Middle frontal gyrus (tissue), 1 donor: ENCODE results near the gene AGAP2.
A peak's percentile ranks its signal among the peaks of the same experiment; 100 is the strongest.

Experiments
- DNase-seq: peaks from one replicate; pipeline ENCODE4 v3.0.0-alpha.2; 2015; ENCODE audit warnings: low spot score; ENCODE audit errors: extremely low spot score

AGAP2 gene

DNA sequence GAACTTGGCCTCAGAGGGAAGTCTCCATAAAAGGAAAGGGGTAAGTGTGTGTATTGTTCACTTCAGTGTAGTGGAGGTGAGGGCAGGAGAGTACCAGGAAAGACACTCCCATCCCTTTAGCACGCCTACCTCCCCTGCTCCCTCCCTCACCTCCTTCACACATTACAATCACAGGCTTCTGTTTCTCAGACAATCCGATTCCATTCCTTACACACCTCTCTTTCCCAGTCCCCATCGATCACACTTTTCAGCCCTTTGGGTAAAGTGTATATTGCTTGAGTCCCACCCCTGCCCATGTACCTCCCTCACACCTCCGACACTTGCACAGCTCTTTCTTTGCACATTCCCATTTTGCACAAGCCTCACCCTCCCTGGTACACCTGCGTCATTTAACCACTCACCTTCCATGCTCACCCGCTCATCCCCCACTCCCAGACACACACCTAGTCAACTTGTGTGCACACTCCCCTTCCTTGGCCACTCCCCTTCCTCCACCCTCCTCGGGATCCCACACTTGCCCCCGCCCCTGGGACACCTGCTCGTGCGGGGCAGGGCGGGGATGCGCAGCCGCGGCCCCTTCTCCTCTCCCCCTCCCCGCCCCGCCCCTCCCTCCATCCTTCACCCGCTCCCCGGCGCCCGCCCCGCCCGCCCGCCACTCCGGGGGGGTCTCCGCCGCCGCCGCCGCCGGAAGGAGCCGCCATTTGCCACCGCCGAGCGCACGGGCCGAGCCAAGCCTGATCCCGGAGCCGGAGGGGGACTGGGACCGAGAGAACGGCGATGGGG lies 16.1 kb upstream of the AGAP2 start, which contains the start of gene MARCHF9:
TSS of gene MARCHF9 (plus strand) at position 693 of the 783 bp plus-strand sequence. CDS start 426 bp downstream, outside the sequence.
- DNase-seq, result no peak

DNA sequence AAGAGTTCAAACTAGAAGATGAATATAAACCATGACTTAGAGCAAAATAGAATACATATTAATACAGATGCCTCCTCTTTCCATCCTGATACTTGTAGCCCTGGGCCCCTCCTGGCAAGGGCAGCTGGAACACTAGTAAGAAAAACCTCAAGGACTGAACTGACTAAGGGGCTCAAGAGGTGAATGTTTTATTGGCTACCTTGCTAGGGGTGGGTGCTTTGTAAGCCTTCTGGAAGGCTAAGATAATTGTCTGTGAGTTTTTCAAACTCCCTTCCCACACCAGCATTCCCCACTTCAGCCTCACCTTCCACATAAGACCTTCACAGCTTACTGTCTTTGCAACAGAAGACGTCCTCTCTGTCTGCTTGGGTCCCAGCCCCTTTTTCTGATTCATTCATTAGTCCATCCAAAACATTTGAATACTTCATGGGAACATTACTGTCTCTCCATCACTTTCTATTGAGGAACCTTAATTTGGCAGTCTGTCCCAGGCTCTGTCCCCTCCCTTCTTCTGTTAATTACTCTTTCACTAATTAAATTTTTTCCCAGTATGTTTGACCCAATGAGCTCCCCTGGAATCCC lies 15.3 kb upstream of the AGAP2 start:
- no peak for DNase-seq

DNA sequence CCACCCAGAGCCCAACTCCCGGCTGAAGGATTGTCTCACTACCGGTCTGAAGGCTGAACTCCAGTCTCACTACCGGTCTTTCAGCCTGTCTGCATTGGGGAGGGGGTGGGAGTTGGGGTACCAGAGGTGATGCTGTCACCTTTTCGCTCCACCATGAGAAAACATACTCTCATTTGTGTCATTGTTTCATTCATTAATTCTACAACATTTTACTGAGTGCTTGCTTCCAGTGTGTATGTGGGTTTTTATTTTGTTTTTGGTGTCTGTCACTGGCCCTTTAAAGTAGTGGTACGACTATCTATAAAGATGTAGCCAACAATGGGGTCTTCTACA lies 14.1 kb upstream of the AGAP2 start:
- no peak for DNase-seq

DNA sequence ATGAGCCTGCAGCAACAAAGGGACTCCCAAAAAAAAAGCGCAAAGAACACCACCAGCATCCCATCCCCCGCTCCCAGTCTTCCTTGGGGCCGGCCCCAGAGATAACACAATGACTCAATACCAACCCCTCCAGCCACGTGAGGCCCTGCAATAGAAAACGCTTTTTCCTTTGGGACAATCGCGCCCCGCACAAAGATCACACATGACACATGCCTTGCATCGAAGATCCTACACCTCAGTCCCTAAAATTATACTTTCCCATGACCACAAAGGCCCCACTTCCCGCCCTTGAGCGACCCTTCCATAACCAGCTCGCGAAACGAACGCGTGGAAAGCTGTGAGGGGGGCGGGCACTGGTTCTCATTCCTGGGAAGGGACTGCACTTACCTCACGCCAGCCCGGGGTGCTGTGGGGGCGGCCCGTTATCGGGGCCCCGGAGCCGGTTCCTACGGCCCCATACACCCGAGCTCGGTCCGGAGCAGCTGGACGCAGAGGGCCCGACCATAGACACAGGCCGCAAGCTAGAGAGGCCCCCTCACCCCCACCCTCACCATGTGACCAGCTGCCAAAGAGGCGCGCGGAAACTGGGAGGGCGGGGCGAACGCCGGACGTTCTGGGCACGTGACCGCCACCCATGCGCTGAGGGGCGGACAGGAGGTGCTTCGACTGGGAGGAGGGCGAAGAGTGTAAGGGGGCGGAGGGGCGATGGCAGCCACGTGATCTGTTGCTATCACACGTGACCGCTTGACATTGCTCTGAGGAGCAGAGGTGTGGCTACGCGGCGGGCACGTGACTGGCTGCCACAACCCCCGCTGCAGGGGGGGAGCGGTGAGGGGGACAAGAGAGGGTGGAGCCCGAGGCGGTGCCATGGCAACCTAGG lies 13.5 kb upstream of the AGAP2 start, which contains the start of gene CDK4:
TSS of gene CDK4 (minus strand) at position 523 of the 880 bp plus-strand sequence. CDS start 593 bp downstream, outside the sequence.
- peak; percentile 100 for DNase-seq

DNA sequence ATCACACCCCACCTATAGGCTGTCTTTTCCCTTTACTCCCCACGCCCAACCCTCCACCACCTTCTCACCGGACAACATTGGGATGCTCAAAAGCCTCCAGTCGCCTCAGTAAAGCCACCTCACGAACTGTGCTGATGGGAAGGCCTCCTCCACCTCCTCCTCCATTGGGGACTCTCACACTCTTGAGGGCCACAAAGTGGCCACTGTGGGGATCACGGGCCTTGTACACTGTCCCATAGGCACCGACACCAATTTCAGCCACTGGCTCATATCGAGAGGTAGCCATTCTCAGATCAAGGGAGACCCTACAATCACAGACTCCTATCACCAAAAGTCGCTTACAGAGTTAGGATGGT lies 12.9 kb upstream of the AGAP2 start:
- no peak for DNase-seq

DNA sequence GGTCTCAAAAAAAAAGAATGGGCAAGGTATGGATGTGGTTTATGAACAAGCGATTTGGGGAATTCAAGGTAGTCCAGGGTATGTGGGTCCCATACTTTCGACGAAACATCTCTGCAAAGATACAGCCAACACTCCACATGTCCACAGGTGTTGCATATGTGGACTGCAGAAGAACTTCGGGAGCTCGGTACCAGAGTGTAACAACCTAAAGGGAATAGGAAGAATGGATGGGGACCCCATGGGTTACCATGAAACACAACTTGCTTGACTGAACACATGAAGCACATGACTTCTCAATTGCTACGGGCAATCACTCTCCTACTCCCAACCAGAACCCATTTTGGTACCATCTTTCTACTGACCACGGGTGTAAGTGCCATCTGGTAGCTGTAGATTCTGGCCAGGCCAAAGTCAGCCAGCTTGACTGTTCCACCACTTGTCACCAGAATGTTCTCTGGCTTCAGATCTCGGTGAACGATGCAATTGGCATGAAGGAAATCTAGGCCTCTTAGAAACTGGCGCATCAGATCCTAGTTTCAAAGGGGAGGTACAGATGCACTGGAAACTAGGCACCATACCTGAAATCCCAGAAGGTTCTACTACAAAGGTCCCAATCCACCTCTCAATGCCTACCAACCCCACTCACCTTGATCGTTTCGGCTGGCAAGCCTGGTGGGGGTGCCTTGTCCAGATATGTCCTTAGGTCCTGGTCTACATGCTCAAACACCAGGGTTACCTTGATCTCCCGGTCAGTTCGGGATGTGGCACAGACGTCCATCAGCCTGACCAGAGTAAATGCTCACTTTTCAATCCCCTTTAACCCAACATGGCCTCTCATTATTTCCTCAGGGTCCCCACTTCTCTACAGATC lies 12.3 kb upstream of the AGAP2 start:
- no peak for DNase-seq

DNA sequence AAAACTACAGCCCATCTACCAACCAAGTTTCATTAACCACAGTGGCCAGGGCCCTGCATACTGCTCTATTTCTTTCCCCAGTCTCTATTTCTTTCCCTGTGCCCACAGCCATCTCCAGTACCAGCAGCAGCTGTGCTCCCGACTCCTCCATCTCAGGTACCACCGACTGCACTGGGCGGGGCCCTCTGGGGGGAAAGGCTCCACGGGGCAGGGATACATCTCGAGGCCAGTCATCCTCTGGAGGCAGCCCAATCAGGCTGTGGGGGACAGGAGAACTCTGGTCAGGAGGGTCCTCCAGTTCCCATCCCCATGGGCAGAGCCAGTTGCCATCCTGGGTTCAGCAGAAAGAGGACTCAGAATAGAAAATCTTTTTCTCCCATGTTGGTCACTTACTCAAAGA lies 10.5 kb upstream of the AGAP2 start:
- no peak for DNase-seq

DNA sequence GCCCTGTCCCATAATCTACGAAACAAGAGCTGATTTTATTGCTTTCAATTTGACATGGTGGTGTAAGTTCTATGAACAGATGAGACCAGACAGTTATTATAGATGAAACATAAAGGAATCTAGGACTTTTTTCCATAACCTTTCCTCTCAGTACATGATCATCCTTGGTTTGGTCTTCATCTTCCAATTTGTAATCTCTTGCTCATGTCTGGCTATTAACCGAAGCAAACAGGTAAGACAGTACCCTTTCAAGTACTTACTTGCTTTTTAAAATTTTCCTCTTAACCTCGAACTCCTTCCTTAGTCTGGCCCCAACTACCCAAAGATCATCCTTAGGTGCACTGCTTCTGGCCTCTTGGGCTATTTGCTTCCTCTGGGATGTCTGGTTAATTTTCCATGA lies 7.5 kb upstream of the AGAP2 start:
- no peak for DNase-seq

DNA sequence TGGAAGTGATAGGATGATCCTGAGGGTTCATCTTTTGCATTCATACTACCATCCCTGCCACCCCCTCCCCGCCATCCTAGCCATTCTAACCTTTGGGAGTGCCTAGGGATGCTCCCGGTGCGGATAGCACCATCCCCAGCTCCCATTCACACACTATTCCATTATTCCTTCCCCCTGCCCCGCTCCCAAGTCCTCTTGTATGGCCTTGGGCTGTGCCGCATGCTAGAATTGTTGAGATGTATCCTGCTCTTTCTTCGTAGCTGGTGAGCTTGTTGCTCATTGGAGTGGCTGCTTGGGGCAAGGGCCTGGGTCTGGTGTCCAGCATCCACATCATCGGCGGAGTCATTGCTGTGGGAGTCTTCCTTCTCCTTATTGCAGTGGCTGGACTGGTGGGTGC lies 6.9 kb upstream of the AGAP2 start:
- DNase-seq, result no peak

DNA sequence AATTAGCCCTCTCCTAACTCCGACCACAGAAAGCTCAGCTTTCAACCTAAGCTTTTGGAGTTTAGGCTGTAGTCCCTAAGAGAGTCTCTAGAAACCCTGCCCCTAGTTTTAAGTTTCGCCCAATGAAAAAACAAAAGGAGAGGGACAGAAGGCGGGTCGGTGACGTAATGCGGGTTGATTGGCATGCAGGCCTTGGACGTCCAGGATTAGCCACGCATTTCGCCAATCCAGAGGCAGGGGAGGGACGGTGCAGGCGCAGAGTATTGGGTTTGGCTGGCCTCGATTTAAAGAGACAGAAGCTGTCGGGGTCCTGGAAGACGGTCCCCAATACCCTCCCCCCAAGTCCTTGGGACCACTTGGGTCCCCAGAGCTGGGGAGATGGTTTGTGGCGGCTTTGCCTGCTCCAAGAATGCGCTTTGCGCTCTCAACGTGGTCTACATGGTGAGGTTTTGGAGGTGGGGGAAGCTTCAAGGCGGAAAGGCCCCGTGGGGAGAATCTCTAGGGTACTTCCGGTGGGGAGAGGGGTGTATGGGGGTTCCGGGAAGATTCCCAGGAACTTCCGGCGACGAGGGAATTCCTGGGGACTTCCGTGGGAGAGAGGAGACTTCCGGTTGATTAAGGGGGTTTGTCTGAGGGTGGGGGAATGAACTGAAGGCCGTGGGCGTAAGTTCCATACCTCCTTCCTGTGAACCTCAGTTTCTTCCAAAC lies 6.4 kb upstream of the AGAP2 start, which contains the start of gene TSPAN31:
TSS of gene TSPAN31 (plus strand) at position 263 of the 708 bp plus-strand sequence. CDS start at position 379, 116 bp downstream.
- peak; percentile 97 for DNase-seq

DNA sequence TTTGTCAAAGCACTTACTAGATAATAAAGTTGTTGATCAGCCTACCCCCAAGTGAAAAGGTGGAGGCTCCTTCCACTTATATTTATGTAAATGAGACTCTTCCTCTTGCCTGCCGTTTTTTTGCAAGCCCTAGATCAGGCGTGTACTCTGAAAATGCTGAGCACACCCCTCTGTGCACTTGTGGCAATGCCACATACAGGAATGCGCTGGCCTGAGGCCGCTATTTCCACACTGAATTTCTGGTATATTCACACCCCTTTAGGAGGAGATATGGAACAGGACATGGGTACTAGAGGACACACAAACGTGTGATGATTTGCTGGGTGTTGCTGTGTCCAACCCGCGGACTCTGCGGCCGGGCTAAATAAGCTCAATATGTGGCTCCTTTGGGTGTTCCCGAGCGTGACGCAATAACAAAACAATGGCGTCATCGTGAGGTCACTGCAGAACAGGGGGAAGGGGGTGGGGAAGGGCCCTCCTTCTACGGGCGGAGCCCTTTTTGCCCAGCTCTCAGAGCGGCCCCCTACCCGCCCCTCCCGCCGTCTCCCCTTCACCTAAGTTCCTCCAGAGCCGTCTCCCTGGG lies 5.7 kb upstream of the AGAP2 start:
- DNase-seq, result no peak

DNA sequence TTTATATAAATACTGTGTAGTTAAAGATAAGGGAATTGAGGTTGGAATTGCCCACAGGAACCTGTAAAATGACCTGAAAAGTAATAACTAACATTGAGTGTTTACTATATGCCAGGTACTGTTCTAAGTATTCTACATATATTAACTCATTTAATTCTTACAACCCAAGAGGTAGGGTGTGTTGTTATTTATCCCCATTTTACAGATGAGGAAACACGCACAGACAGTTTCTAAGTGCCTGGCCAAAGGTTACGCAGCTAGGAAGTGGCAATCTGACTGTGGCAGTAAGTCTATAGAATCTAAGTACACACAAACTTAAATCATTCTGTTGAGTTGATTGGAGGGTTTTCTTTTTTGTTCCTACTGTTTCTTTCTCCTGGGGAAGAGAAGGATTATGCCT lies 5.2 kb upstream of the AGAP2 start:
- no peak for DNase-seq

DNA sequence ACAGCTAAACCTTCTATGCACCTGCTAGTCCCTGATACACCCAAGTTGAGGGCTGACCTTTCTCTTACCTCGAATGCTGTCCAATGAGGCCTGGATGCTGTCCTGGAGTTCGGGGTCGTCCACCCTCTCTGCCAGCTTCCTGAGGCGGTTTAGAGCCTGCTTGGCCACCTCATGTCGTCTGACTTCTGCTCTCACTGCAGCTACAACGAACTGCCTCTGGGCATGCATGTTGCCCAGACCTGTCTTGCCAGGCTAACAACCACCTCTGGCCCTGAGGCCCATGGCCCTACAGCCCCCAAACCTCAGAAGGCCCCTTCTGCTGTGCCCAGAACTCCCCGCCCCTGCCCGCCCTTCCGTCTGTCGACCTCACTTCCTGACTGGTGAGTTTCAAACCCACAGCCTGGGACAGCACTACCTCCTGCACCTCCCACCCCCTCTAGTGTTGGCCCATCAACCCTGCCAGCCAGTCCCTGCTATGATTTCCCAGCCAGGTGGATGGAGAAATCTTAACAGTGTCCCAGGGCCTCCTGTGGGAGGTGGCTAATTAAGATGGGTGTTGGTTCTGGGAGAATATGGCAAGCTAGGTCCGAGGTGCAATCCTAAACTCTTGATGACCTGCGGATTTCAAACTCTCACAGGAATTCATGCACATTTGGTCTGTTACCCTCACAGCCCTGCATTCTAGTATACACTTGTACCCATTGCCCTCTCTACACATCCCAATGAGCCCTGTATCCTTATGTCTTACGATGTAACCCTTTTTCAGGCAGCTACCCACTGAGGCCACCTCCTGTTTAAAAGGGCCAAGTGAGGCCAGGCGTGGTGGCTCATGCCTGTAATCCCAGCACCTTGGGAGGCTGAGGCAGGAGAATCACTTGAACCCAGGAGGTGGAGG lies 3.5 kb upstream of the AGAP2 start:
- no peak for DNase-seq

DNA sequence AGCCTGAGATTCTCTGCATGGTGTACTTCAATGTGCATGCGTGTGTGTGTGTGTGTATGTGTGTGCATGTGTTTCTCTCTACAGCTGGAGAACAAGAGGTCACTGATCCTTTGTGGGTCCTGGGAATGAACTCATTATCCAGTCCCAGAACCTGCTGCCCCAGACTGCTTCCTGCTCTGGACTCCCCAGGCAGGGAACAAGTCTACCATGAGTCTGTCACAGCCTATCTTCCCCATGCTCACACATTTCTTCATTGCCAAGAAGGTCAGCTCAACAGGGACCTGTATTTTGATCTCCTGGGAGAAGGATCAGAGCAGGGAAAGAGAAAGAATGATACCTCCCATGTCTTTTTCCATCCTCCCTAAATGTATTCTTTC lies 2.9 kb upstream of the AGAP2 start:
- DNase-seq, result no peak

DNA sequence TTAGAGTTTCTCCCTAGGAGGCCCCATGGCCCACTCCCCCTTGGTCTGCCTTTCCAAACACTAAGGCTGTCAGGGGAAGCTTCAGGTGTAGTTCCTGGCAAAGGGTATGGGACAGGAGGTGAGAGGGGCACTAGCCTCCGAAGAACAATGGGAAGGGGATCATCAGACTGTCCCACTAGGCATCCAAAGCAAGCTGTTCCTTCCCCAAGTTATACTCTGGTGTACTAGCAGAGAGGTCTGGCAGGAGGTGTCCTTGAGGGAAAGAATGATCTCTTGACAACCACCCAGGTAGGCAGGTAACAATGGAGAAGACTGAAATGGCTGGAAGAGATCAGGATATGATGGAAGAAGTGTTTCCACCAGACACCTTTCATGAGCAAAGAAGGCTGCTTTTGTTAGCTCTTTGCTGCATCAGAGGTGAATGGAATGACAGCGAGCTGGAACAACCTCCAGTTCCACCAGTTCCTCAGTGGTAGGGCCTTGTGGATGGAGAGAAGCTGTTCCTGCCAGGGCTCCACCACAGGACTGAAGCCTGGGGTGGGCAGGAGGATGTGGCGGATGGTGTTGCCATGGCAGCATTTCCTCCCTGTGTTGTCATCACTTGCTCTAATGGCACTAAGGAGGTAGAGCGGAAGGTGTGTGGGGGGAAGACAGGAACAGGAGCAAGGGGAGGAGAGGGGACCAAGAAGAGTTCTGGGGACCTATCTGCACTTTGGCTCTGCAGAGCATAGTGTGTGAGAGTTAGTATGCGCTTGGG lies 2.3 kb upstream of the AGAP2 start:
- no peak for DNase-seq

DNA sequence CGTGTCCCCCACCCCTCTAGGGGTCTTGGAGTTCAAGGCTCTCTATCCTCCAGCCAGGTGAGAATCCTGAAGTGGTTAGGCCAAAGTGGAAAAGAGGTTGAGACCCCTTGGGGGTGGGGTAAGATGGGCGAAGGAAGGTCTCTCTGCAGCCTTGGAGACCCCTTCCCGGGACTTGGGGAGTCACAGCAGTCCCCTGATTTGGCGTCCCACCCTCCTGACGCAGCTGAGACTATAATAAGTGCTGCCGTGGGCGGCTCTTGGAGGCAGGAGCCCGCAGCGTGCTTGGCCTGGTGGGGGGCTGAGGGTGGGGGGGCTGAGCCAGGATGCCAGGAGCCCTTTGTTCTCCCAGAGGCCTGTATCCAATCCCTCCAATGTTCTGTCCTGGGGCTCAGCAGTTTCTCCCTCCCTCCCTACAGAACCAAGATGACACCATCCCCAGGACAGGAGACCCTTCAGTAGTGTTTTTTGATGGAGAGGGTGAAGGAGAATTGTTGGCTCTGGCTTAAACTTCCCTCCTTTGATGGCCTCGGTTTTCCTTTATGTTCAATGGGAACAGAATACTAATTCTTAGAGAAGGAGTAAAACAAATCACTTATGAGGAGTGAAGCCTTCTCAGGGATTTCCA lies 1.5 kb upstream of the AGAP2 start:
- DNase-seq, result no peak

DNA sequence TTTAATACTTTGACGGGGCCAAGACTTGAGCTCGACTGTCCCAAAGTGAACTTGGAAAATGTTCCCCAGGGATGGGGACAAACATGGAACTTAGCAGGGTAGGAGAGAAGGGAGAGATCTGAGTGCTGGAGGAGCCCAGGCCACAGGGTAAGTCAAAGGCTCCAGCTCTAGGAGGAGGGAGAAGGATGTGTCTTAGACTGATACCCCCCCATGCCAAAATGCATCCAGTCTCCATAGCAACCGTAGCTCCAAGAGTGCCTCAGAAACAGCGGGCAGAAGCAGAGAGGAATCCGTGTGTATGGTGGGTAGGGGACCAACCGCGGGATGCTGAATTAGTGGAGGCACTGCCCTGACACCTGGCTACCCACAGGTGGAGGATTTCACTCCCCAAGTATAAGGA lies 845 bp upstream of the AGAP2 start:
- DNase-seq, result no peak
